Mesendoderm (in vitro differentiated cells): ENCODE measurements around the gene NDFIP1.
A peak's percentile ranks its signal among the peaks of the same experiment; 100 is the strongest.

ENCODE experiments used
- DNase-seq: peaks from one replicate; pipeline ENCODE4 v3.0.0; 2013
- H2AK5ac ChIP-seq: 2 replicates; pipeline ENCODE4 v1.6.1; 2013; ENCODE audit warnings: low read length, inconsistent platforms
- H2BK120ac ChIP-seq: 2 replicates; pipeline ENCODE4 v1.6.1; 2013; ENCODE audit warnings: low read depth, mild to moderate bottlenecking, low read length, moderate library complexity, mixed read lengths
- H2BK15ac ChIP-seq: replicated peaks from 2 replicates; pipeline ENCODE4 v1.6.1; 2013; ENCODE audit warnings: low read depth, mild to moderate bottlenecking, moderate library complexity
- H2BK5ac ChIP-seq: 2 replicates; pipeline ENCODE4 v1.6.1; 2013; ENCODE audit warnings: low read length, inconsistent platforms
- H3K18ac ChIP-seq: 2 replicates; pipeline ENCODE4 v1.6.1; 2013; ENCODE audit warnings: mild to moderate bottlenecking, low read length, mixed read lengths
- H3K23ac ChIP-seq: one replicate; pipeline ENCODE4 v1.6.1; 2013; ENCODE audit warnings: low read length
- H3K27ac ChIP-seq: 2 replicates; pipeline ENCODE4 v1.5.1; 2013; ENCODE audit warnings: low read depth, mild to moderate bottlenecking, inconsistent platforms, low read length, moderate library complexity
- H3K27me3 ChIP-seq: 2 replicates; pipeline ENCODE4 v1.6.1; 2013; ENCODE audit warnings: low read length, control low read depth, mild to moderate bottlenecking, inconsistent platforms; ENCODE audit not compliant: insufficient read depth, poor library complexity
- H3K36me3 ChIP-seq: 2 replicates; pipeline ENCODE4 v1.6.1; 2013; ENCODE audit warnings: low read length, inconsistent platforms; ENCODE audit not compliant: control insufficient read depth, insufficient read depth
- H3K4ac ChIP-seq: one replicate; pipeline ENCODE4 v1.6.1; 2013; ENCODE audit warnings: low read depth, mild to moderate bottlenecking, low read length, moderate library complexity
- H3K4me1 ChIP-seq: 2 replicates; pipeline ENCODE4 v1.6.1; 2013; ENCODE audit warnings: low read depth, low read length, inconsistent platforms; ENCODE audit not compliant: control insufficient read depth
- H3K4me2 ChIP-seq: 2 replicates; pipeline ENCODE4 v1.6.1; 2013; ENCODE audit warnings: low read length
- H3K4me3 ChIP-seq: 2 replicates; pipeline ENCODE4 v1.5.1; 2013; ENCODE audit warnings: mild to moderate bottlenecking, low read length
- H3K56ac ChIP-seq: one replicate; pipeline ENCODE4 v1.6.1; 2013; ENCODE audit warnings: low read length
- H3K79me1 ChIP-seq: 2 replicates; pipeline ENCODE4 v1.6.1; 2013; ENCODE audit warnings: low read length, inconsistent platforms
- H3K79me2 ChIP-seq: 2 replicates; pipeline ENCODE4 v1.6.1; 2013; ENCODE audit warnings: mild to moderate bottlenecking, low read length; ENCODE audit not compliant: control insufficient read depth, insufficient read depth
- H3K9ac ChIP-seq: 2 replicates; pipeline ENCODE4 v1.6.1; 2013; ENCODE audit warnings: low read length, inconsistent platforms
- H4K5ac ChIP-seq: one replicate; pipeline ENCODE4 v1.6.1; 2013; ENCODE audit warnings: low read length
- H4K8ac ChIP-seq: one replicate; pipeline ENCODE4 v1.6.1; 2013; ENCODE audit warnings: low read depth, mild to moderate bottlenecking, control low read depth, low read length, moderate library complexity
- WGBS: extraction: QIAGEN DNeasy Blood & Tissue Kit; methylation state at CpG from one replicate; pipeline ENCODE4 v1.1.7; 2013; ENCODE audit warnings: low lambda C conversion rate, missing lambda C conversion rate; ENCODE audit not compliant: insufficient coverage; ENCODE audit errors: extremely low coverage; 5-methylcytosine and 5-hydroxymethylcytosine counted together

Gene NDFIP1

GRCh38 chr5:142189813-142190212 is 81.2 kb downstream of the NDFIP1 start:
- Histone ChIP-seq H3K4me2 (no peak overlapping the region), H3K27ac (no peak overlapping the region), H2BK5ac (no peak overlapping the region), H2AK5ac (no peak overlapping the region), H2BK15ac (no peak overlapping the region), H2BK120ac (no peak overlapping the region), H3K18ac (no peak overlapping the region), H4K8ac (no peak overlapping the region), H3K79me2 (no peaks in the 10 kb centered on the region), H3K56ac (no peak overlapping the region), H3K4ac (no peak overlapping the region), H4K5ac (no peak overlapping the region), H3K79me1 (no peaks in the 10 kb centered on the region), H3K36me3 (no peaks in the 10 kb centered on the region), H3K9ac (no peak overlapping the region), H3K4me3 (no peak overlapping the region), H3K27me3 (no peaks in the 10 kb centered on the region), H3K4me1 (peaks cover 11% of the 10 kb centered on the region), H3K23ac (no peak overlapping the region)
- no peak for DNase-seq
- no CpG with 5 or more reads among the region's 8 CpGs for WGBS

- H3K4ac ChIP-seq, result no peak overlapping the region
- no peak for DNase-seq
- peak overlapping the region; percentile 56 for H3K56ac ChIP-seq
- H4K5ac ChIP-seq, result no peak overlapping the region
- no peaks in the 10 kb centered on the region for H3K79me1 ChIP-seq
- H3K4me2 ChIP-seq, result no peak overlapping the region
- H4K8ac ChIP-seq, result no peak overlapping the region
- peaks cover 2% of the 10 kb centered on the region for H3K4me1 ChIP-seq
- no peaks in the 10 kb centered on the region for H3K27me3 ChIP-seq
- H3K4me3 ChIP-seq, result no peak overlapping the region
- H2BK15ac ChIP-seq, result no peak overlapping the region
- H3K9ac ChIP-seq, result no peak overlapping the region
- no CpG with 5 or more reads among the region's 5 CpGs for WGBS
- H3K79me2 ChIP-seq, result no peaks in the 10 kb centered on the region
- H3K18ac ChIP-seq, result no peak overlapping the region
- no peak overlapping the region for H2BK120ac ChIP-seq
- no peak overlapping the region for H3K27ac ChIP-seq
- no peak overlapping the region for H3K23ac ChIP-seq
- no peaks in the 10 kb centered on the region for H3K36me3 ChIP-seq
- H2AK5ac ChIP-seq, result peak overlapping the region; percentile 11
- H2BK5ac ChIP-seq, result peak overlapping the region; percentile 54
These were observed 83.2 kb downstream of the NDFIP1 start for GRCh38 chr5:142191776-142192175.

DNA sequence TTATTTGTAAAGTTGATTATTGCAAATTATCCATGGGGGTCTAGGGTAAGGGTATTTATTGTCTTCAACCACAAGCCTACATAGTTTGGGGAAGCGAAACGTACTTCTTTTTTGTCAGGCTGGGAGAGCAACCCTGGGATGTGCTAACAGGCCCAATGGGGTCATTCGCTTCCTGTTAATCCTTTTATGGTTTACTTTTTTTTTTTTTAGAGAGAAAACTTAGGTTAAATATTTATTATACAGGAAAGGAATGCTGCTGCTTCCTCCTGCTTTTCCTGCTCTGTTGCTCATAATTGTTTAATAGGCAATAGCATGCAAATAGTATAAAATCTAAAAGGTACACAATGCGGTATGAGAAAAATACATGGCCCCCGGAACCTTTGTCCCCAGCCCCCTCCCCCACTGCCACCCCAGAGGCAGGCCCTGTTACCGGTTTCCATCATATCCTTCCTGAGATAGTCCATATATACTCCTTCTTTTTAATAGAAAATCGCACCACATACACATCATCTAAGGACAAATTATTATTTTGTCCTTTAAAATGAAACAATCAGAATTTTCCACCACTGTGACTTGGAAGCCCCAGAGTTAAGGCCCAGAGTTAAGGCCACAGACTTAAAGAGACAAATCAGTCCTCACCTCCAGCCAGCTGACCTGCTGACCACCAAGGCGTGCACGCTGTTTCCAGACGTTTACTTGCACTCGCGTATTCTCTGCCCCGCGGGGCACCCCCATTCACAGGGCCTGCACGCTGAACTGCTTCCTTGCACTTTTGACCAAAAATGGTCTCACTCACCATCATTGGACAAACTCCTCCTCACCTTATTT is 83.9 kb downstream of the NDFIP1 start:
- Histone ChIP-seq H3K4me1 (peaks cover 3% of the 10 kb centered on the region), H3K23ac (no peak overlapping the region), H3K36me3 (no peaks in the 10 kb centered on the region), H3K79me1 (no peaks in the 10 kb centered on the region), H2BK5ac (no peak overlapping the region), H4K5ac (no peak overlapping the region), H3K79me2 (no peaks in the 10 kb centered on the region), H3K27me3 (no peaks in the 10 kb centered on the region), H2BK120ac (no peak overlapping the region), H4K8ac (no peak overlapping the region), H3K18ac (peak overlapping the region; percentile 13), H2BK15ac (no peak overlapping the region), H3K9ac (no peak overlapping the region), H3K27ac (no peak overlapping the region), H3K4ac (no peak overlapping the region), H2AK5ac (peak overlapping the region; percentile 67), H3K56ac (no peak overlapping the region), H3K4me2 (no peak overlapping the region), H3K4me3 (no peak overlapping the region)
- WGBS, result no CpG with 5 or more reads among the region's 15 CpGs
- no peak for DNase-seq

- Histone ChIP-seq H2BK15ac (no peak overlapping the region), H3K4me1 (peaks cover 3% of the 10 kb centered on the region), H3K36me3 (no peaks in the 10 kb centered on the region), H2BK120ac (no peak overlapping the region), H3K4ac (no peak overlapping the region), H3K4me2 (no peak overlapping the region), H2BK5ac (no peak overlapping the region), H3K79me1 (no peaks in the 10 kb centered on the region), H3K4me3 (no peak overlapping the region), H3K23ac (no peak overlapping the region), H3K56ac (peak overlapping the region; percentile 4), H3K27me3 (no peaks in the 10 kb centered on the region), H3K27ac (no peak overlapping the region), H4K5ac (no peak overlapping the region), H4K8ac (no peak overlapping the region), H3K9ac (no peak overlapping the region), H2AK5ac (no peak overlapping the region), H3K18ac (no peak overlapping the region), H3K79me2 (no peaks in the 10 kb centered on the region)
- DNase-seq, result no peak
- WGBS, result no CpG with 5 or more reads among the region's 7 CpGs
These were observed 84.5 kb downstream of the NDFIP1 start for GRCh38 chr5:142193114-142193428.

DNA sequence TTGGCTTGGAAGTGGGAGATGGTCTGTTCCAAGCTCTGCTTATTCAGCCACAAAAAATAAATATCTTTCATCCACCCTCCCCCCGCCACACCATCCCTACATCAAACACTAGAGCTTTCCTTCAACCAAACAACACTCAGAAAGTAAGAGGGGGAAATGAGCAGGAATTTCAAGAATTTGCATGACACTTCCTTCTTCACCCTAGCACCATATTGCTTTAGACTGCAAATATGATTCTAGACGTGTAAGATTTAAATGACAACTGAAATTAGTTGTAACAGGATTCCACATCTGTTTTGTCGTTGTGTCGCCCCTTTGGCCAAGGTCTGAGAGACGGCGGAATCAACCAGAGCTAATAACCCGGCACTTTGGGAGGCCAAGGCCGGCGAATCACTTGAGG is 88.5 kb downstream of the NDFIP1 start:
- Histone ChIP-seq H3K27me3 (no peaks in the 10 kb centered on the region), H3K4me3 (no peak overlapping the region), H3K79me2 (no peaks in the 10 kb centered on the region), H4K8ac (no peak overlapping the region), H2BK120ac (no peak overlapping the region), H3K79me1 (no peaks in the 10 kb centered on the region), H4K5ac (no peak overlapping the region), H3K23ac (no peak overlapping the region), H2BK15ac (no peak overlapping the region), H3K18ac (peak overlapping the region; percentile 62), H3K9ac (no peak overlapping the region), H3K4me1 (peaks cover 3% of the 10 kb centered on the region), H2BK5ac (no peak overlapping the region), H3K27ac (no peak overlapping the region), H3K4ac (no peak overlapping the region), H3K4me2 (no peak overlapping the region), H2AK5ac (no peak overlapping the region), H3K36me3 (no peaks in the 10 kb centered on the region), H3K56ac (no peak overlapping the region)
- no peak for DNase-seq
- WGBS, result no CpG with 5 or more reads among the region's 9 CpGs

- no peak overlapping the region for H3K9ac ChIP-seq
- H3K27me3 ChIP-seq, result no peaks in the 10 kb centered on the region
- no peak overlapping the region for H4K5ac ChIP-seq
These were observed 89.2 kb downstream of the NDFIP1 start for GRCh38 chr5:142197781-142198180.

More at GRCh38 chr5:142197781-142198180, 89.2 kb downstream of the NDFIP1 start:
- Histone ChIP-seq H2BK5ac (no peak overlapping the region), H2BK15ac (no peak overlapping the region), H3K23ac (no peak overlapping the region), H3K36me3 (no peaks in the 10 kb centered on the region), H3K4me2 (no peak overlapping the region), H3K4me1 (peaks cover 3% of the 10 kb centered on the region), H3K4me3 (no peak overlapping the region), H3K79me1 (no peaks in the 10 kb centered on the region), H2AK5ac (no peak overlapping the region), H2BK120ac (no peak overlapping the region), H3K27ac (no peak overlapping the region), H3K79me2 (no peaks in the 10 kb centered on the region), H3K18ac (no peak overlapping the region), H4K8ac (no peak overlapping the region), H3K56ac (no peak overlapping the region), H3K4ac (no peak overlapping the region)
- no CpG with 5 or more reads among the region's 5 CpGs for WGBS
- DNase-seq, result no peak
